Hepatocyte (in vitro differentiated cells): ENCODE measurements around the gene CKB. TPM values are rescaled to one million over a fixed set of nuclear protein-coding genes. Genes with fewer than 3 reads are reported as not detected.
"Not testable (repeated sequence)": the region's sequence is repeated elsewhere in the genome, so short reads cannot be mapped to it uniquely, and the experiment has no call there.

Source experiments
- DNase-seq: peaks from one replicate; pipeline ENCODE4 v3.0.0-alpha.2; 2016; ENCODE audit warnings: low spot score
- H2AFZ ChIP-seq: fragments of 200-600 bp; sonication (generic); 2 replicates; pipeline ENCODE4 v1.6.0; 2016; ENCODE audit warnings: antibody characterized with exemption, mild to moderate bottlenecking
- H3K27ac ChIP-seq: fragments of 200-600 bp; sonication (generic); 2 replicates; pipeline ENCODE4 v1.5.1; 2016; ENCODE audit warnings: mild to moderate bottlenecking
- H3K27me3 ChIP-seq: fragments of 200-600 bp; sonication (generic); 2 replicates; pipeline ENCODE4 v1.6.1; 2016
- H3K36me3 ChIP-seq: fragments of 200-600 bp; sonication (generic); replicated peaks from 2 replicates; pipeline ENCODE4 v1.5.1; 2016; ENCODE audit warnings: low read depth; ENCODE audit not compliant: insufficient read depth
- H3K4me1 ChIP-seq: fragments of 200-600 bp; sonication (generic); 2 replicates; pipeline ENCODE4 v1.5.1; 2016; ENCODE audit warnings: mild to moderate bottlenecking, moderate library complexity; ENCODE audit not compliant: insufficient read depth
- H3K4me2 ChIP-seq: fragments of 200-600 bp; sonication (generic); 2 replicates; pipeline ENCODE4 v1.6.0; 2016
- H3K4me3 ChIP-seq: fragments of 200-600 bp; sonication (generic); 2 replicates; pipeline ENCODE4 v1.5.1; 2016; ENCODE audit warnings: mild to moderate bottlenecking
- H3K79me2 ChIP-seq: fragments of 200-600 bp; sonication (generic); 2 replicates; pipeline ENCODE4 v1.6.0; 2017; ENCODE audit warnings: mild to moderate bottlenecking
- H3K9me2 ChIP-seq: fragments of 200-600 bp; sonication (generic); replicated peaks from 2 replicates; pipeline ENCODE4 v1.6.0; 2017; ENCODE audit warnings: mild to moderate bottlenecking; ENCODE audit not compliant: insufficient read depth
- H3K9me3 ChIP-seq: fragments of 200-600 bp; sonication (generic); 2 replicates; pipeline ENCODE4 v1.5.1; 2016; ENCODE audit warnings: low read depth, mild to moderate bottlenecking
- H4K20me1 ChIP-seq: fragments of 200-600 bp; sonication (generic); 2 replicates; pipeline ENCODE4 v1.6.0; 2016; ENCODE audit warnings: mild to moderate bottlenecking; ENCODE audit not compliant: insufficient read depth, poor library complexity, severe bottlenecking
- CTCF ChIP-seq: fragments of 200-600 bp; sonication (generic); IDR thresholded peaks from 2 replicates; pipeline ENCODE4 v1.5.1; 2016; ENCODE audit warnings: antibody characterized with exemption, mild to moderate bottlenecking; ENCODE audit not compliant: poor library complexity
- EZH2 ChIP-seq: fragments of 200-600 bp; sonication (generic); IDR thresholded peaks from 2 replicates; pipeline ENCODE4 v1.6.1; 2016; ENCODE audit warnings: antibody characterized with exemption, mild to moderate bottlenecking, borderline replicate concordance
- EZH2phosphoT487 ChIP-seq: fragments of 200-600 bp; sonication (generic); IDR thresholded peaks from one replicate; pipeline ENCODE4 v1.6.1; 2018; ENCODE audit warnings: antibody characterized with exemption, mild to moderate bottlenecking, low read depth, moderate library complexity; ENCODE audit not compliant: unreplicated experiment, severe bottlenecking
- WGBS: methylation state at CpG from one replicate; pipeline ENCODE4 v1.1.6; 2016; ENCODE audit warnings: low lambda C conversion rate; ENCODE audit errors: missing lambda C conversion rate; 5-methylcytosine and 5-hydroxymethylcytosine counted together
- polyA plus RNA-seq: library from polyadenylated mRNA; unstranded; fragments of >200 nt; fragmentation: Nextera tagmentation; extraction: Ambion mirVana; gene quantifications from 2 replicates; pipeline ENCODE4 v1.2.1, GENCODE V29; 2016
- total RNA-seq: library from RNA; depleted of rRNA; stranded (reverse); fragments of >200 nt; gene quantifications from 2 replicates; pipeline ENCODE4 v1.2.3, GENCODE V29; 2014

Gene CKB
- total and polyA plus RNA-seq, 2 experiments from 2014 or later: 682 to 2,829 TPM

- peak overlapping the region; percentile 1 for H3K27ac ChIP-seq
- DNase-seq: peak; percentile 13
- no peak overlapping the region for H3K4me2 ChIP-seq
- 85% methylated on average over 10 of the region's 10 CpGs for WGBS
- no peaks in the 10 kb centered on the region for H3K36me3 ChIP-seq
- H4K20me1 ChIP-seq: peaks cover 20% of the 10 kb centered on the region
- H3K4me1 ChIP-seq: peaks cover 25% of the 10 kb centered on the region
- H2AFZ ChIP-seq: no peak overlapping the region
- H3K79me2 ChIP-seq: peaks cover 12% of the 10 kb centered on the region
- TF ChIP-seq EZH2phosphoT487 (no peak), EZH2 (no peak), CTCF (no peak)
- H3K27me3 ChIP-seq: no peaks in the 10 kb centered on the region
- no peaks in the 10 kb centered on the region for H3K9me2 ChIP-seq
- H3K9me3 ChIP-seq: no peaks in the 10 kb centered on the region
- no peak overlapping the region for H3K4me3 ChIP-seq
Observed at GRCh38 chr14:103516426-103517173, 6.0 kb downstream of the CKB start.

GRCh38 chr14:103514596-103515421, 7.8 kb downstream of the CKB start:
- TF ChIP-seq EZH2 (no peak), CTCF (no peak), EZH2phosphoT487 (no peak)
- Histone ChIP-seq H3K79me2 (no peaks in the 10 kb centered on the region), H3K4me2 (no peak overlapping the region), H3K4me3 (no peak overlapping the region), H2AFZ (no peak overlapping the region), H3K4me1 (peaks cover 25% of the 10 kb centered on the region), H3K36me3 (no peaks in the 10 kb centered on the region), H3K9me3 (no peaks in the 10 kb centered on the region), H3K27me3 (no peaks in the 10 kb centered on the region), H3K27ac (no peak overlapping the region), H3K9me2 (no peaks in the 10 kb centered on the region), H4K20me1 (peaks cover 11% of the 10 kb centered on the region)
- peak; percentile 7 for DNase-seq
- WGBS: 91% methylated on average over 17 of the region's 18 CpGs

GRCh38 chr14:103512701-103513611, 9.7 kb downstream of the CKB start:
- H4K20me1 ChIP-seq: no peaks in the 10 kb centered on the region
- H3K27ac ChIP-seq: no peak overlapping the region
- no peaks in the 10 kb centered on the region for H3K9me3 ChIP-seq
- H2AFZ ChIP-seq: no peak overlapping the region
- no peak overlapping the region for H3K4me3 ChIP-seq
- no peaks in the 10 kb centered on the region for H3K9me2 ChIP-seq
- no peaks in the 10 kb centered on the region for H3K27me3 ChIP-seq
- DNase-seq: peak; percentile 13
- H3K36me3 ChIP-seq: no peaks in the 10 kb centered on the region
- 89% methylated on average over 24 of the region's 25 CpGs for WGBS
- peaks cover 7% of the 10 kb centered on the region for H3K4me1 ChIP-seq
- H3K4me2 ChIP-seq: no peak overlapping the region
- TF ChIP-seq EZH2phosphoT487 (no peak), EZH2 (no peak), CTCF (no peak)
- H3K79me2 ChIP-seq: no peaks in the 10 kb centered on the region

GRCh38 chr14:103512180-103512579, 10.4 kb downstream of the CKB start:
- H3K4me3 ChIP-seq, H3K27ac ChIP-seq, H3K4me1 ChIP-seq, H2AFZ ChIP-seq, DNase-seq, H3K36me3 ChIP-seq, H3K9me3 ChIP-seq, H3K79me2 ChIP-seq, H3K27me3 ChIP-seq, H4K20me1 ChIP-seq, H3K9me2 ChIP-seq, H3K4me2 ChIP-seq: not testable (repeated sequence)
- WGBS: 98% methylated on average over 5 of the region's 8 CpGs
